ENCODE data around the gene POGLUT3. TPM values are rescaled to one million over a fixed set of nuclear protein-coding genes. Genes with fewer than 3 reads are reported as not detected.
A peak's percentile ranks its signal among the peaks of the same experiment; 100 is the strongest.

Gene POGLUT3, protein sequence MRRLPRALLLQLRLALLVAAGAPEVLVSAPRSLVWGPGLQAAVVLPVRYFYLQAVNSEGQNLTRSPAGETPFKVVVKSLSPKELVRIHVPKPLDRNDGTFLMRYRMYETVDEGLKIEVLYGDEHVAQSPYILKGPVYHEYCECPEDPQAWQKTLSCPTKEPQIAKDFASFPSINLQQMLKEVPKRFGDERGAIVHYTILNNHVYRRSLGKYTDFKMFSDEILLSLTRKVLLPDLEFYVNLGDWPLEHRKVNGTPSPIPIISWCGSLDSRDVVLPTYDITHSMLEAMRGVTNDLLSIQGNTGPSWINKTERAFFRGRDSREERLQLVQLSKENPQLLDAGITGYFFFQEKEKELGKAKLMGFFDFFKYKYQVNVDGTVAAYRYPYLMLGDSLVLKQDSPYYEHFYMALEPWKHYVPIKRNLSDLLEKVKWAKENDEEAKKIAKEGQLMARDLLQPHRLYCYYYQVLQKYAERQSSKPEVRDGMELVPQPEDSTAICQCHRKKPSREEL
- total RNA-seq = 19.1 TPM
- long read RNA-seq, full-length matches to known transcripts = 12 of 17 reads
- long read RNA-seq, partial matches to known transcripts = 0 of 17 reads
- long read RNA-seq, other reads (novel, unspliced or antisense) = 5 of 17 reads

DNA sequence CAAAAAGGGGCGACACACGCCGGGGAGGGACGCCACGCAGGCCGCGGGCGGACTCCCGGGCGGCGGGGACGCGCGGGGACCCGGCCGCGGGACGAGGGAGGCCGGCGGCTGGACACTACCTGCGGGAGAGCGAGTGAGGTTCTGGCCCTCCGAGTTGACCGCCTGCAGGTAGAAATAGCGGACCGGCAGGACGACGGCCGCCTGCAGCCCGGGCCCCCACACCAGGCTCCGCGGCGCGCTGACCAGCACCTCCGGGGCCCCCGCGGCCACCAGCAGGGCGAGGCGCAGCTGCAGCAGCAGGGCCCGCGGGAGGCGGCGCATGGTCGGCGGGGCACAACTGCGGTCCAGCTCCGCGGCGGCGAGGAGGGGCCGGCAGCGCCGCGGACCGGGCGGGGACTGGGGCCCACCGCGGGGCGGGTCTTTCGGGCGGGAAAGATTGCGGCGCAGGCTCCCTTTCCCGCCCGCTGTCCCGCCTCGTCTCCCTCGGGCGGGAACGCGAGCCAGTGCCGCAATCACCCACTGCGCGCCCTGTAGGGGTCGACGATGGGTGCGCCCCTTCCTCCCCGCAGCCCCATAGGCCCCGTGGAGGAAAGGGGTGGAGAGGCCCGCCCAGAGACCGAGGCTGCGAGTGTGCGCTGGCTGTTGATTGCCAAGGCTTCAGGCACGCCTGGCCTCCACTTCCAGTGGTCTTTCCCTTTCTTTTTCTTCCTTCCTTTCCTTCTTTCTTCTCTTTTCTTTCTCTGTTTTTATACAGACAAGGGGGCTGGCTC lies at the start of gene POGLUT3:
Gene POGLUT3 (minus strand): TSS at position 339 of the 770 bp plus-strand sequence. CDS start 18 bp downstream, at position 321.
- ATAC-seq = peak; percentile 82 to 87
- Histone ChIP-seq H3K27ac (peak within 1 kb of the TSS; percentile 94), H3K36me3 (no peaks in the 10 kb centered on the region), H3K4me1 (peaks cover 5% of the 10 kb centered on the region), H3K4me3 (peak within 1 kb of the TSS; percentile 78), H3K27me3 (ENCODE audit: low read depth) (no peaks in the 10 kb centered on the region), H3K9me3 (no peaks in the 10 kb centered on the region)
- DNase-seq = peak; percentile 67
- intact Hi-C loops (cut with DNase I) = no loop called here
- TF ChIP-seq, protein P1, sequence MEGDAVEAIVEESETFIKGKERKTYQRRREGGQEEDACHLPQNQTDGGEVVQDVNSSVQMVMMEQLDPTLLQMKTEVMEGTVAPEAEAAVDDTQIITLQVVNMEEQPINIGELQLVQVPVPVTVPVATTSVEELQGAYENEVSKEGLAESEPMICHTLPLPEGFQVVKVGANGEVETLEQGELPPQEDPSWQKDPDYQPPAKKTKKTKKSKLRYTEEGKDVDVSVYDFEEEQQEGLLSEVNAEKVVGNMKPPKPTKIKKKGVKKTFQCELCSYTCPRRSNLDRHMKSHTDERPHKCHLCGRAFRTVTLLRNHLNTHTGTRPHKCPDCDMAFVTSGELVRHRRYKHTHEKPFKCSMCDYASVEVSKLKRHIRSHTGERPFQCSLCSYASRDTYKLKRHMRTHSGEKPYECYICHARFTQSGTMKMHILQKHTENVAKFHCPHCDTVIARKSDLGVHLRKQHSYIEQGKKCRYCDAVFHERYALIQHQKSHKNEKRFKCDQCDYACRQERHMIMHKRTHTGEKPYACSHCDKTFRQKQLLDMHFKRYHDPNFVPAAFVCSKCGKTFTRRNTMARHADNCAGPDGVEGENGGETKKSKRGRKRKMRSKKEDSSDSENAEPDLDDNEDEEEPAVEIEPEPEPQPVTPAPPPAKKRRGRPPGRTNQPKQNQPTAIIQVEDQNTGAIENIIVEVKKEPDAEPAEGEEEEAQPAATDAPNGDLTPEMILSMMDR (IDR thresholded peaks at IDR 0.05) = no peak

DNA sequence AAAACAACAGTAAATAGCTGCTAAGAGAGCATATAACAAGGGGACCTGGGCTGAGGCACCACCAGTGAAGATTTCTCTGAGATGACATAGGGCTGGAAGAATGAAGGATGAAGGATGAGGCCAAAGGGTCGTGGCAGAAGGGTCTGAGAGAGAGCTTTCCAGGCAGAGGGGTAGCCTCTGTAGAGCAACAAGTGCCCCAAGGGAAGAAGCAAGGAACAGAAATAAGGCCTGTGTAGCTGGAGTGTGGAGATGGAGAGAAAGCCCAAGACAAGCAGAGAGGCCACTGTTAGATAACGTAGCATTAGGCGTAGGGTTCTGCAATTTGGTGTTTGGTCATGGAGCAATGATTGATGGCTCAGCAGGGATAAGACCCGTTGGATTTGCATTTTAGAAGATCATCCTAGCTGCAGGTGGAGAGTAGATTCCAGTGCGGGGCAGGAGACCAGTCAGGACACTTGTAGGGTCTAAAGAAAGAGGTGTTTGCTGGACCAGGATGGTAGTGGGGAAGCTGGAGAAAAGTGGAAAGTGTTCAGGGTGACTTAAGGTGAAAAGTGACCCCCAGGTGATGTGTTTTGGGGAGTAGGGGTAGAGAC lies 47.8 kb upstream of the POGLUT3 start:
- intact Hi-C loops (cut with DNase I) = no loop called here
- TF ChIP-seq, protein P1 (IDR thresholded peaks at IDR 0.05) = no peak

DNA sequence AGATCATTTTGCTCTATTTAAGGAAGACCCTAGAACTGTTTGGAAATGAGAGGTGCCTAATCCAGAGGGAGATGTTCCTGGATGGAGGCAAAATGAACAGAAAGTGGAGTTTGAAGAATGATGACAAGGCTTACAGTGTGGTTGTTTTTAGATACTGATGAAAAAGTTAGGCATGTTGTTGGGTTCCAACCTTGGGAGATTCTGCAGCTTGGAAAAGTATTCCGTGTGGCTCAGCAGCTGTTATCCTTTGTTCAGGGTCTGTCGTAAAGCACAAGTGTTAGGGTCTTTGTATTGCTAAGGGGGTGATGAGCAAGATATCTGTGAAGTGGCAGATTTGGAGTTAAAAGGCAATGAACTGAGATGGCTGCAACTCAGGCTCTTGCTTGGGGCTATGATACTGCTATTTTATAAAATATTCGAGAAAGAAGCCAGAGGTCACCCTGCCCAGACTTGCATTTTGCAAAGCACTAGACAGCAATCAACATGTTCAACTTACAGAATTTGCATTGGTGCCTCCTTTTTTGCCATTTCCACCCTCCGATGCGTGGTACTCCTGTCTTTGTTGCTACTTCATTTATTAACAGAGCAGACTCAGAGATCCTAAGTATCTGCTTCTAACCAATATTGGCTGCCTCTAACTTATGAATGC lies 45.3 kb upstream of the POGLUT3 start:
- intact Hi-C loops (cut with DNase I) = no loop called here
- TF ChIP-seq, protein P1 (IDR thresholded peaks at IDR 0.05) = no peak
- H3K36me3 ChIP-seq = no peaks in the 10 kb centered on the region
- peaks cover 16% of the 10 kb centered on the region for H3K4me1 ChIP-seq
- H3K9me3 ChIP-seq = no peaks in the 10 kb centered on the region
- ATAC-seq (no peak), DNase-seq (no peak)
- H3K4me3 ChIP-seq = no peak overlapping the region
- no peak overlapping the region for H3K27ac ChIP-seq
- no peaks in the 10 kb centered on the region for H3K27me3 ChIP-seq (ENCODE audit: low read depth)

More for the DNA sequence above, 47.8 kb upstream of the POGLUT3 start:
- no peak overlapping the region for H3K27ac ChIP-seq
- H3K27me3 ChIP-seq (ENCODE audit: low read depth) = no peaks in the 10 kb centered on the region
- H3K4me3 ChIP-seq = no peak overlapping the region
- no peaks in the 10 kb centered on the region for H3K36me3 ChIP-seq
- peaks cover 8% of the 10 kb centered on the region for H3K4me1 ChIP-seq
- no peak for DNase-seq
- no peak for ATAC-seq
- no peaks in the 10 kb centered on the region for H3K9me3 ChIP-seq

DNA sequence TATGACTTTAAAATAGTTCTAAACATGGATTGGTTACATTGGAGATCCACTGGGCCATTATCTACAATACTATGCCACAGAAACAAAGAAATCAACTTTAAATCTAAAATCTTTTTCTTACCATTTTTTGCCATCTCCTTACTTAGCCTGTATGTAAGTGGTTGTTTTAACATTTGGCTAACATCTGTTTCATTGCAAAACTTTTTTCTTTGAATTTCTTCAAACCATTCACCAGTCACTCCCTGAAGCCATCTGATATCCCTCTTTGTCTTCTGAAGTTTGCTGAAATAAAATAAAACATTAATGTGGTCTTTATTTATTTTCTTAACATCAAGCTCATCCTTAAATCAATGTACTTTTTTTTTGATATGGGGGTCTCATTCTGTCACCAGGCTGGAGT lies 43.3 kb upstream of the POGLUT3 start:
- Histone ChIP-seq H3K9me3 (no peaks in the 10 kb centered on the region), H3K36me3 (no peaks in the 10 kb centered on the region), H3K4me1 (peaks cover 18% of the 10 kb centered on the region), H3K27me3 (ENCODE audit: low read depth) (no peaks in the 10 kb centered on the region), H3K4me3 (no peak overlapping the region), H3K27ac (no peak overlapping the region)
- TF ChIP-seq, protein P1 (IDR thresholded peaks at IDR 0.05) = no peak
- intact Hi-C loops (cut with DNase I) = no loop called here
- ATAC-seq (no peak), DNase-seq (no peak)

DNA sequence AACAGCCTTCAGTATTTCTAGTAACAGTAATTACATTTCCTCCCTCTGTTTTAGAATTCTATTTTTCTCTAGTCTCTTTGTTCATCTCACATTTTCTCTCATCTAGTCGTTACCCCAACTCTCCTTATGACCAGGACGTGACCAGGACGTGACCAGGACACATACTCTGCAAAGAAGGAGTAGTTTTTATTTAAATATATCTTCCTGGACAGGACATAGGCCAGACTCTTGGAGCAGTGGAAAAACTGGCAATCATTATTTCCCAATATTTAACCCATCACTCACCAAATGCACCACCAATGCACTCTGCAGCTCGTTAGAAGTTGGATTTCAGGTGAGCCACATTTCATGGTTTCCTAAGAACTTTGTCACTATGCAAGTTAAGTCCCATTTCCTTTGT lies 40.3 kb upstream of the POGLUT3 start:
- no peaks in the 10 kb centered on the region for H3K9me3 ChIP-seq
- ATAC-seq (peak in 1 of 2 donors; percentile 3), DNase-seq (no peak)
- peaks cover 11% of the 10 kb centered on the region for H3K4me1 ChIP-seq
- intact Hi-C loops (cut with DNase I) = no loop called here
- no peak overlapping the region for H3K27ac ChIP-seq
- TF ChIP-seq, protein P1 (IDR thresholded peaks at IDR 0.05) = no peak
- H3K36me3 ChIP-seq = no peaks in the 10 kb centered on the region
- H3K4me3 ChIP-seq = no peak overlapping the region
- no peaks in the 10 kb centered on the region for H3K27me3 ChIP-seq (ENCODE audit: low read depth)
